ENCODE data around the gene TRUB1.

Gene TRUB1

GRCh38 chr10:114990586-114990985 is 52.6 kb downstream of the TRUB1 start:
- no peak overlapping the region for H3K4me3 ChIP-seq (ENCODE audit: low read depth, low read length)
- ChIA-PET POLR2A (no interaction called here), CTCF (interaction anchor here (1.4 kb wide), 1 partner anchor 114 kb away, joined by 4 read pairs; no protein-coding TSS in a partner anchor)
- TF ChIP-seq, protein P1, sequence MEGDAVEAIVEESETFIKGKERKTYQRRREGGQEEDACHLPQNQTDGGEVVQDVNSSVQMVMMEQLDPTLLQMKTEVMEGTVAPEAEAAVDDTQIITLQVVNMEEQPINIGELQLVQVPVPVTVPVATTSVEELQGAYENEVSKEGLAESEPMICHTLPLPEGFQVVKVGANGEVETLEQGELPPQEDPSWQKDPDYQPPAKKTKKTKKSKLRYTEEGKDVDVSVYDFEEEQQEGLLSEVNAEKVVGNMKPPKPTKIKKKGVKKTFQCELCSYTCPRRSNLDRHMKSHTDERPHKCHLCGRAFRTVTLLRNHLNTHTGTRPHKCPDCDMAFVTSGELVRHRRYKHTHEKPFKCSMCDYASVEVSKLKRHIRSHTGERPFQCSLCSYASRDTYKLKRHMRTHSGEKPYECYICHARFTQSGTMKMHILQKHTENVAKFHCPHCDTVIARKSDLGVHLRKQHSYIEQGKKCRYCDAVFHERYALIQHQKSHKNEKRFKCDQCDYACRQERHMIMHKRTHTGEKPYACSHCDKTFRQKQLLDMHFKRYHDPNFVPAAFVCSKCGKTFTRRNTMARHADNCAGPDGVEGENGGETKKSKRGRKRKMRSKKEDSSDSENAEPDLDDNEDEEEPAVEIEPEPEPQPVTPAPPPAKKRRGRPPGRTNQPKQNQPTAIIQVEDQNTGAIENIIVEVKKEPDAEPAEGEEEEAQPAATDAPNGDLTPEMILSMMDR (IDR thresholded peaks at IDR 0.05; ENCODE audit: insufficient read depth, low read length, missing control alignments), result no peak
- DNase-seq (ENCODE audit: low read depth, low spot score), result no peak

DNA sequence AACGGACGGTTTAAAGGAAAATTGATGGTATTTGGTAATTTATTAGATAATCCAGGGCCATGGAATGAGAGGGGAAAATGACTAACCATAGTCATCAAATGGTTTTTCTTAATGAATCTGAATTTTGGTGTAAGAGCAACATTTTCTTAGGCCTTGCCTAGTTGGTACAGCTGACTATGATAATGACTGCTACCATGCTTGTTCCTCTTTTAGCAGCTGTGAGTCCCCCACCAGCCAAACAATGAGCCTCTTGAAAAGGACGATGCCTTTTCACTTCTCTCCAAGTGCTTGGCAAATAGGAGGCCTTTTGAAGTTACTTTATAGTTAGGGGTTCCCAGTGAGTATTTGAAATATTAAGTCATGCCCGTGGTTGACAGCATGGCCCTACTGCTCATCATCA is 53.0 kb downstream of the TRUB1 start:
- CTCF ChIA-PET, result interaction anchor here (1.4 kb wide), 1 partner anchor 114 kb away, joined by 4 read pairs; no protein-coding TSS in a partner anchor
- H3K4me3 ChIP-seq (ENCODE audit: low read depth, low read length), result no peak overlapping the region
- POLR2A ChIA-PET, result no interaction called here
- DNase-seq (ENCODE audit: low read depth, low spot score), result no peak
- TF ChIP-seq, protein P1 (IDR thresholded peaks at IDR 0.05; ENCODE audit: insufficient read depth, low read length, missing control alignments), result no peak

GRCh38 chr10:114992189-114992775 is 54.3 kb downstream of the TRUB1 start:
- POLR2A ChIA-PET, result no interaction called here
- TF ChIP-seq, protein P1 (IDR thresholded peaks at IDR 0.05; ENCODE audit: insufficient read depth, low read length, missing control alignments), result no peak
- DNase-seq (ENCODE audit: low read depth, low spot score), result no peak
- CTCF ChIA-PET, result no interaction called here
- H3K4me3 ChIP-seq (ENCODE audit: low read depth, low read length), result no peak overlapping the region

DNA sequence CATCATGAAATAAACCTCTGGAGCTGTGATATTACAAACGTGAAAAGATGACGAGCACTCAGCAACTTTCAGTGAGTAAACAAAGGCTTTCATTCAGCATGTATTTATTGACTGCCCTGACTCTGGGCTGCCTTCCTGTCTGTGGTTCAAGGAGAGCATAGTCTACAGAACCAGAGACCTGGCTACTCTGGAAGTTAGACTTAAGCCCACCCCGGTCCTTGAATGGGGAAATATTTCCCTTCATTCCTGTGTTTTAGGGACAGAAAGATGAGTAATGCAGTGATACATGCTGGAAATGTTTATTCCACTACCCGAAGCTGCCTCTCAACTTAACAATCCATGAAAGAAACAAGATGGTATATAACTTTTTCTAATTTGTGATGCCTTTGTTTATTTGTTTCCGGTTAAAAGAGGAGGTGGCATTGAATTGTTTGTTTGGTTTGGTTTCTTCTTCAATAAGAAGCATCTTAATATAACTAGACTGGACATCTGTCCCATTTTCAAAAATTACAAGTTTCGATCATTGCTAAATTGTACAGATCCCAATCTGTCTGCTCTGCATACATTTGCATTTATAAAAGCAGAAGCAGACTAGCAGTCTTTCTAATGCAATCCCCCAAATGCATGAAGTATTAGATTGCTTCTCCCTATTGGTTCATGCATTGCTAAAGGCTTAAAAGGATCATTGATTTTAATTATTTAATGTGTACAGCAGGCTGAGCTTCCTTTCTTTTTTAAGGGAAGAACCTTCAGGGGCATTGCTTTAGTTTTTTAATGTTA is 57.7 kb downstream of the TRUB1 start:
- TF ChIP-seq, protein P1 (IDR thresholded peaks at IDR 0.05; ENCODE audit: insufficient read depth, low read length, missing control alignments), result no peak
- ChIA-PET CTCF (interaction anchor here (0.8 to 2.1 kb wide), 3 partner anchors 118 to 524 kb away, joined by 3 to 5 read pairs (median 3); no protein-coding TSS in a partner anchor), POLR2A (no interaction called here)
- no peak for DNase-seq (ENCODE audit: low read depth, low spot score)
- no peak overlapping the region for H3K4me3 ChIP-seq (ENCODE audit: low read depth, low read length)

- TF ChIP-seq, protein P1 (IDR thresholded peaks at IDR 0.05; ENCODE audit: insufficient read depth, low read length, missing control alignments), result no peak
- no peak overlapping the region for H3K4me3 ChIP-seq (ENCODE audit: low read depth, low read length)
- POLR2A ChIA-PET, result no interaction called here
- DNase-seq (ENCODE audit: low read depth, low spot score), result peak; percentile 29
- CTCF ChIA-PET, result interaction anchor here (0.8 to 2.1 kb wide), 3 partner anchors 119 to 525 kb away, joined by 3 to 5 read pairs (median 3); no protein-coding TSS in a partner anchor
Observed at GRCh38 chr10:114996542-114996941, 58.5 kb downstream of the TRUB1 start.

GRCh38 chr10:114998993-114999392 is 61.0 kb downstream of the TRUB1 start:
- ChIA-PET POLR2A (no interaction called here), CTCF (no interaction called here)
- no peak overlapping the region for H3K4me3 ChIP-seq (ENCODE audit: low read depth, low read length)
- TF ChIP-seq, protein P1 (IDR thresholded peaks at IDR 0.05; ENCODE audit: insufficient read depth, low read length, missing control alignments), result no peak
- DNase-seq (ENCODE audit: low read depth, low spot score), result no peak
